OCI-LY1 (cell line): Measurements from ENCODE around the gene TTR.

Experiments
- H2AFZ ChIP-seq: fragments of 200-600 bp; sonication (generic), shearing (Covaris generic); 2 replicates; pipeline ENCODE4 v1.6.0; 2014; ENCODE audit warnings: antibody characterized with exemption, mild to moderate bottlenecking, low read length
- H3F3A ChIP-seq: fragments of 200-600 bp; sonication (generic), shearing (Covaris generic); 2 replicates; pipeline ENCODE4 v1.6.0; 2014; ENCODE audit warnings: mild to moderate bottlenecking, antibody characterized with exemption, low read length, moderate library complexity; ENCODE audit not compliant: insufficient read depth
- H3K27ac ChIP-seq: fragments of 200-600 bp; sonication (generic); 2 replicates; pipeline ENCODE4 v1.5.1; 2014; ENCODE audit warnings: low read length, mixed run types, mild to moderate bottlenecking, low read depth; ENCODE audit not compliant: poor library complexity, severe bottlenecking
- H3K27me3 ChIP-seq: fragments of 200-600 bp; sonication (generic); 2 replicates; pipeline ENCODE4 v1.6.0; 2014; ENCODE audit warnings: antibody characterized with exemption, mild to moderate bottlenecking, low read length, moderate library complexity; ENCODE audit not compliant: insufficient read depth
- H3K36me3 ChIP-seq: fragments of 200-600 bp; sonication (generic); 2 replicates; pipeline ENCODE4 v1.6.1; 2014; ENCODE audit warnings: mild to moderate bottlenecking, antibody characterized with exemption, low read length, moderate library complexity, mixed read lengths; ENCODE audit not compliant: insufficient read depth
- H3K4me1 ChIP-seq: fragments of 200-600 bp; sonication (generic); 2 replicates; pipeline ENCODE4 v1.5.1; 2014; ENCODE audit warnings: mild to moderate bottlenecking, low read length, moderate library complexity; ENCODE audit not compliant: insufficient read depth, severe bottlenecking
- H3K4me2 ChIP-seq: fragments of 200-600 bp; sonication (generic), shearing (Covaris generic); 2 replicates; pipeline ENCODE4 v1.6.1; 2014; ENCODE audit warnings: low read length
- H3K4me3 ChIP-seq: fragments of 200-600 bp; sonication (generic); 2 replicates; pipeline ENCODE4 v1.5.1; 2014; ENCODE audit warnings: low read length, low read depth, mild to moderate bottlenecking, mixed read lengths; ENCODE audit not compliant: poor library complexity, severe bottlenecking
- H3K79me2 ChIP-seq: fragments of 200-600 bp; shearing (Covaris generic); 2 replicates; pipeline ENCODE4 v1.6.1; 2016; ENCODE audit warnings: mixed run types, low read length, mixed read lengths; ENCODE audit not compliant: insufficient read depth
- H3K9ac ChIP-seq: fragments of 200-600 bp; sonication (generic), shearing (Covaris generic); 2 replicates; pipeline ENCODE4 v1.6.1; 2014; ENCODE audit warnings: mild to moderate bottlenecking, low read length, mixed read lengths
- H3K9me2 ChIP-seq: fragments of 200-600 bp; sonication (generic), shearing (Covaris generic); 2 replicates; pipeline ENCODE4 v1.6.1; 2014; ENCODE audit warnings: low read depth, mild to moderate bottlenecking, low read length, mixed read lengths
- H3K9me3 ChIP-seq: fragments of 200-600 bp; shearing (Covaris generic); 2 replicates; pipeline ENCODE4 v1.6.1; 2014; ENCODE audit warnings: low read length, mixed read lengths
- H4K20me1 ChIP-seq: fragments of 200-600 bp; sonication (generic), shearing (Covaris generic); 2 replicates; pipeline ENCODE4 v1.6.0; 2016; ENCODE audit warnings: mild to moderate bottlenecking, low read length; ENCODE audit not compliant: insufficient read depth
- EZH2 ChIP-seq: fragments of 200-600 bp; sonication (generic), shearing (Covaris generic); IDR thresholded peaks from 2 replicates; pipeline ENCODE4 v1.8.0; 2017; ENCODE audit warnings: borderline replicate concordance, mixed run types, mild to moderate bottlenecking, antibody characterized with exemption, low read length, moderate library complexity, mixed read lengths
- TF ChIP-seq, protein P1 (sequence below): fragments of 200-600 bp; sonication (generic), shearing (Covaris generic); IDR thresholded peaks from 2 replicates; pipeline ENCODE4 v1.5.1; 2017; ENCODE audit warnings: mild to moderate bottlenecking, antibody characterized with exemption, low read length, moderate library complexity, mixed read lengths

The TTR gene

DNA sequence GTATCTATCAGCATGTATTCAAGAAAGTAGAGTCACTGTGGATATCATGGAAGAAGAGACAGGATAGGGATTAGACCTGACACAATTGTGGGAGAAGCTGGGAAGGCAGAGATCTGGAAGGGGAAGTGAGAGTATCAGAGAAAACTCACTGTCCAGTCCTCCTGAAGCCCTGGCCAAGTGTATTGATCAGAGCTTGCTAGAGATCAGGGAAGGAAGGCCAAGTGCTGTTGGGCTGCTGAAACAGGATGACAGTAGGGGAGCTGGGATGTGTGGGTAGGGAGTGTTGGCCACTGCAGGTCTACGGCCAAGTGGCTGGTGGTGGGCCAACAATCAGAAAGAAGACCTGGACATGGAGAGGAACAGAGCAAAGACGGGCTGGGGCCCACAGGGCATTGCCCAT lies 26.3 kb upstream of the TTR start:
- Histone ChIP-seq H3K27ac (no peak overlapping the region), H3K4me3 (no peak overlapping the region), H3K4me1 (no peaks in the 10 kb centered on the region), H3K79me2 (no peaks in the 10 kb centered on the region), H3K9me2 (no peaks in the 10 kb centered on the region), H3K9me3 (no peaks in the 10 kb centered on the region), H3K36me3 (no peaks in the 10 kb centered on the region), H3K9ac (no peak overlapping the region), H3K27me3 (no peaks in the 10 kb centered on the region), H3K4me2 (no peak overlapping the region), H3F3A (no peaks in the 10 kb centered on the region), H4K20me1 (no peaks in the 10 kb centered on the region), H2AFZ (no peak overlapping the region)
- TF ChIP-seq, protein P1, sequence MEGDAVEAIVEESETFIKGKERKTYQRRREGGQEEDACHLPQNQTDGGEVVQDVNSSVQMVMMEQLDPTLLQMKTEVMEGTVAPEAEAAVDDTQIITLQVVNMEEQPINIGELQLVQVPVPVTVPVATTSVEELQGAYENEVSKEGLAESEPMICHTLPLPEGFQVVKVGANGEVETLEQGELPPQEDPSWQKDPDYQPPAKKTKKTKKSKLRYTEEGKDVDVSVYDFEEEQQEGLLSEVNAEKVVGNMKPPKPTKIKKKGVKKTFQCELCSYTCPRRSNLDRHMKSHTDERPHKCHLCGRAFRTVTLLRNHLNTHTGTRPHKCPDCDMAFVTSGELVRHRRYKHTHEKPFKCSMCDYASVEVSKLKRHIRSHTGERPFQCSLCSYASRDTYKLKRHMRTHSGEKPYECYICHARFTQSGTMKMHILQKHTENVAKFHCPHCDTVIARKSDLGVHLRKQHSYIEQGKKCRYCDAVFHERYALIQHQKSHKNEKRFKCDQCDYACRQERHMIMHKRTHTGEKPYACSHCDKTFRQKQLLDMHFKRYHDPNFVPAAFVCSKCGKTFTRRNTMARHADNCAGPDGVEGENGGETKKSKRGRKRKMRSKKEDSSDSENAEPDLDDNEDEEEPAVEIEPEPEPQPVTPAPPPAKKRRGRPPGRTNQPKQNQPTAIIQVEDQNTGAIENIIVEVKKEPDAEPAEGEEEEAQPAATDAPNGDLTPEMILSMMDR, result no peak
- TF ChIP-seq EZH2, result no peak

DNA sequence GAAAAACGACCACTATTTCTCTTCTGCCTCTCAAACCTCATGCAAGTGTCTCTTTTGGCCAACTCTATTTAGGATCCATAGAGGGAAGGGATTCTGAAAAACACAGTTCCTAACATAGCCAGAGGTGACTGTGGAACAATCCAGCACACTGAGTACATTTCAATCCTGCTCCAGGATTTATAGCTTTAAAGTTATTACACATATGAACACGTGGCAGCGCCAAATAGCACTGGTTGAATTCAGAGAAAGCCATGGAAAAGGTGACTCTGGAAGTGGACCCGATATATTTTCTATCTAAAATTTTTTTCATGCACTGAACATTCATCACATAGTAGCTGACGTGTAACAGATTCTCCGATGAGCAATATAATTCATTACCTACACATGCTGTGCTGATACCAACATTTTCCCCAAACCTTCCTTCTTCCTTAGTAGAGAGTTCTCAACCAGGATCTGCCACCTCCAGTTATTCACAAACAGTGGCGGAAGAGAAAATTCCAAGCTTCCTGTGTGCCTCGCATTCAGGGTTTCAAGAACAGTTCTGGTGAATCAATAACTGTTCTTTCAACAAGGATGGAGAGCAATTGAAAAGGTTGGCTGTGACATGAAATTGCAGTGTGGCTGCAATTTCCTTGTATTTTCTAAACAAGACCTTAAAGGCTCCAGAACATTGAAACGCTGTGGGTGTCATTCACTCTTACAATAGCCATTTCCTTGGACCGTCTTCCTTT lies 25.7 kb upstream of the TTR start:
- TF ChIP-seq EZH2, result no peak
- TF ChIP-seq, protein P1, result no peak
- no peaks in the 10 kb centered on the region for H3K27me3 ChIP-seq
- no peaks in the 10 kb centered on the region for H3K9me3 ChIP-seq
- no peak overlapping the region for H3K9ac ChIP-seq
- no peaks in the 10 kb centered on the region for H3F3A ChIP-seq
- no peak overlapping the region for H3K4me2 ChIP-seq
- no peaks in the 10 kb centered on the region for H3K79me2 ChIP-seq
- no peak overlapping the region for H2AFZ ChIP-seq
- no peak overlapping the region for H3K27ac ChIP-seq
- no peaks in the 10 kb centered on the region for H4K20me1 ChIP-seq
- H3K36me3 ChIP-seq, result no peaks in the 10 kb centered on the region
- H3K4me1 ChIP-seq, result no peaks in the 10 kb centered on the region
- H3K4me3 ChIP-seq, result no peak overlapping the region
- no peaks in the 10 kb centered on the region for H3K9me2 ChIP-seq

DNA sequence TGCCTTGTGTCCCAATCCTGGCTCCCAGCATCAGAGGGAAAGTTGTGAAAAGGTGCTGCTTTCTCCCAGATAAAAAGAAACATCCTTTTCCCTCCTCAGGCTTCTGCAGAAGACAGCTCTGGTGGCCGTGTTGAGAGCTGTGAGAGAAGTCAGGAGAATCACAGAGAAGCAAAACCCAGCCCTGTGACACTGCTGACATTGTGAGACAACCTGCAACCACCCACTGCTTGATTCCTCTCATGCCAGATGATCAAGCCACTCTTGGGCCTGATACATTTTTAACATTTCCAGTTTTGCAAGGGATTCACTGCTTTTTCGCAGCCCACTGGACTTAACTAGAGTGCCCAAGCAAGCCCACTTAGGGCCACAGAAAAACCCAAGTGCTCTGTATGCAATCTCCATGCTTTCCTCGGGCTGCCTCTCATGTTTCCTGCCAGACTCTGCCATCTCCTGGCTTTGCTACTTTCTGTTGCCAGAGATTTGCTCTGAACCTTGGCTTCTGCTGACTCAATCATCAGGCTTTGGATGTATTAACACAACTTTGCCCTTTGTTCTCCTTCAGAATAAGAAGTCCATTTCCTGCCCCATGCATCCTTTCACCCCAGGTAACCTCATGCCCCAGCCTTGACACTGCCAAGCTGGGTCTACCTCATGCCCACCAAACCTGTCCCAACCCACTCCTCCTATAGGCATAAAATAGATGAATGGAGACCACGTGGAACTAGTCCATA lies 24.9 kb upstream of the TTR start:
- no peak for TF ChIP-seq EZH2
- TF ChIP-seq, protein P1, result no peak
- Histone ChIP-seq H3K27me3 (no peaks in the 10 kb centered on the region), H3K27ac (no peak overlapping the region), H3K9me2 (no peaks in the 10 kb centered on the region), H3K36me3 (no peaks in the 10 kb centered on the region), H3K4me2 (no peak overlapping the region), H3F3A (no peaks in the 10 kb centered on the region), H3K9ac (no peak overlapping the region), H3K4me1 (no peaks in the 10 kb centered on the region), H3K79me2 (no peaks in the 10 kb centered on the region), H3K4me3 (no peak overlapping the region), H2AFZ (no peak overlapping the region), H3K9me3 (no peaks in the 10 kb centered on the region), H4K20me1 (no peaks in the 10 kb centered on the region)
